BE2C (cell line): ENCODE results near the gene ICA1.
"Not testable (repeated sequence)": the region's sequence is repeated elsewhere in the genome, so short reads cannot be mapped to it uniquely, and the experiment has no call there.

ENCODE experiments used
- DNase-seq: peaks from one replicate; pipeline ENCODE4 v3.0.0-alpha.2; 2020
- H3K27me3 ChIP-seq: fragments of 250-450 bp; sonication (Bioruptor Pico); 2 replicates; pipeline ENCODE4 v1.5.1; 2020; ENCODE audit warnings: mild to moderate bottlenecking
- H3K36me3 ChIP-seq: fragments of 250-450 bp; sonication (Bioruptor Pico); 2 replicates; pipeline ENCODE4 v1.5.1; 2020; ENCODE audit warnings: mild to moderate bottlenecking
- H3K4me1 ChIP-seq: fragments of 250-450 bp; sonication (Bioruptor Pico); 2 replicates; pipeline ENCODE4 v1.5.1; 2020
- H3K4me3 ChIP-seq: 2 replicates; pipeline ENCODE4 v1.5.1; 2011; ENCODE audit warnings: low read depth, low read length
- H3K9me3 ChIP-seq: fragments of 250-450 bp; sonication (Bioruptor Pico); 2 replicates; pipeline ENCODE4 v1.5.1; 2020
- TF ChIP-seq, protein P1 (sequence below): IDR thresholded peaks from 2 replicates; pipeline ENCODE4 v1.5.1; 2012; ENCODE audit warnings: mild to moderate bottlenecking, low read depth, low read length

The ICA1 gene

DNA sequence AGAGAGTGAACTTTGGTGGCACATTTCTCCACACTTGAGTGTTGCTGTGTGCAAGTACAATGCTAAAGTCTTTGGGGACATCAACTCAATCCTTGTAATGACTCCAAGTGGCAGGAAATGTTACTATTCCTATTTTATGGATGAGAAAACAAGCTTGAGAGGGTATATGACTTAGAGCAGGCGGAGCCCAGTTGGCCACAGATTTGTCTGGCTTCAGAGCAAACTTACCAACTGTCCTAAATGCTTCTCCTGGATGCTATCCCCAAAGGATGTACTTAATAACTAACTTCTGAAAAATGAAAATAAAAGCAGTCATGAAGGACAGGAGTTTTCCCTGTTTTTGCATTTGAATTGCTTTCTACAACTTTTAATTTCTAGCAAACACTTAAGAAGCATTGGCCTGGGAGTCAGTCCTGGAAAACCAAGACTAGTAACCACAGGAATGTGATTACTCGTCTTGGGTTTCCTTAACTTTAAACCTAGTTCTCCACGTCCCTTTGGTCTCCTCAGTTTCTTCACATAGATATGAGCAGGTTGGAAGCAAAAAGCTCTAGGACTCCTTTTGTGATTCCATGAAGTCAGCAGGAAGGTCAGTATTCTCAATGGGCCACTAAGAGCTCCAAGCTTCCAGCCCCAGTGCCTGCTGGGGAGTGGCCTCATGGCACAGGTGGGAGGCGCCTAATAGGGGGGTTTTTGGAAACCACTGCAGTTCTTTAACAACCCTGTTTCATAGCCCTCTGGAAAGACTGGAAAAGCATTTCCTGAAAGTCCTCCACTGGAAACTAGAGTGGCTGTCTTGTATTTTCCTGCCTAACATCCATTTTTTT lies 152.6 kb downstream of the ICA1 start:
- Histone ChIP-seq H3K27me3 (no peaks in the 10 kb centered on the region), H3K36me3 (peaks cover 6% of the 10 kb centered on the region; the same call in 1 of the 2 replicates), H3K9me3 (no peaks in the 10 kb centered on the region), H3K4me3 (no peak overlapping the region), H3K4me1 (peaks cover 5% of the 10 kb centered on the region; the same call in 1 of the 2 replicates)
- DNase-seq = no peak
- TF ChIP-seq, protein P1, sequence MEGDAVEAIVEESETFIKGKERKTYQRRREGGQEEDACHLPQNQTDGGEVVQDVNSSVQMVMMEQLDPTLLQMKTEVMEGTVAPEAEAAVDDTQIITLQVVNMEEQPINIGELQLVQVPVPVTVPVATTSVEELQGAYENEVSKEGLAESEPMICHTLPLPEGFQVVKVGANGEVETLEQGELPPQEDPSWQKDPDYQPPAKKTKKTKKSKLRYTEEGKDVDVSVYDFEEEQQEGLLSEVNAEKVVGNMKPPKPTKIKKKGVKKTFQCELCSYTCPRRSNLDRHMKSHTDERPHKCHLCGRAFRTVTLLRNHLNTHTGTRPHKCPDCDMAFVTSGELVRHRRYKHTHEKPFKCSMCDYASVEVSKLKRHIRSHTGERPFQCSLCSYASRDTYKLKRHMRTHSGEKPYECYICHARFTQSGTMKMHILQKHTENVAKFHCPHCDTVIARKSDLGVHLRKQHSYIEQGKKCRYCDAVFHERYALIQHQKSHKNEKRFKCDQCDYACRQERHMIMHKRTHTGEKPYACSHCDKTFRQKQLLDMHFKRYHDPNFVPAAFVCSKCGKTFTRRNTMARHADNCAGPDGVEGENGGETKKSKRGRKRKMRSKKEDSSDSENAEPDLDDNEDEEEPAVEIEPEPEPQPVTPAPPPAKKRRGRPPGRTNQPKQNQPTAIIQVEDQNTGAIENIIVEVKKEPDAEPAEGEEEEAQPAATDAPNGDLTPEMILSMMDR = no peak

DNA sequence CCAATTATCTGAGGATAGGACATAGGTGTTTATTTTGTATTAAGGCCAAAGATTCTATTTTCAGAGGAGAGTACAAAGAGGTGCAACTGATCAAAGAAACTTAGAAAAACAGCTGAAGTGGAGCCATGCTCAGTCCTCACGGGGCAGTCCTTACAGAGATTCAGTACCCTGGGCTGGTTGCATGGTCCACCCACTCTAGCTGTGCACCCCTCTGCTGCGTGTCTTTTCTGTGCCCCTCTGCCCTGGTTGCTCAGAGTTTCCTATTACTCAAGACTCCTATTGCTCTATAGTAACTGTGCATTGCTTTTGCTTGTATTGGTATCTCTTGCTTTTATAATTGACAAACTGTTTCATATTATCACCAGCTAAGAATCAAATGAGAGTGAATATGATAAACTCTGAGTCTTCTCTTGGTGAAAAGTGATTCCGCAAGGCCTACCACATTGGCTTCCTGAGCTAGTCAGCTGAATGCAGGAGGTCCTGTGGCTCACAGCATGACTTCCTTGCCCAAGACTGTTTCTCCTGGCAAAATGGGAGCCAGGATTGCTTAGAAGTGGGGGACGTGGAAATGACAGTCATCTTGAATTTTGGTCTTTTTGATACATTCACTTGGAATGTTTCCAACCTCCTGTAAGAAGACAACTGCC lies 156.4 kb downstream of the ICA1 start:
- TF ChIP-seq, protein P1 = no peak
- H3K4me3 ChIP-seq = no peak overlapping the region
- peaks cover 5% of the 10 kb centered on the region; the same call in 1 of the 2 replicates for H3K4me1 ChIP-seq

DNA sequence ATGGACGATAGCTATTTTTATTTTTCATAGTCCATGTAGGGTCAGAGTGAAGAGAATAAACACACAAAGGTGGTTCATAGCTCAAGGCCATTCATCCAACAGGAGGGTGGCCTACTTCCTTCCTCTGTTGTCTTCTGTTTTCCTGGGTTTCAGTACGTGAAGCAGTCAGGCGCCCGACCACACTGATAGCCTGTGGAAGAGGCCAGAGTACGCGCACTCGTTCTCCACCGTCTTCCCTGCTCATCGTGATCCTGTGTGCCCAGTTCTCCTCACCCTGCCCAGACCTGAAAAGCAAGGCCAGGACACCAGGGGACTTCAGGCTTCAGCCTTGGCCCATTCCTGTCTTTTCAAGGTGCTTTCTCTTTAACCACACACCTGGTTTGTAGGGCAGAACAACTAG lies 158.7 kb downstream of the ICA1 start:
- H3K27me3 ChIP-seq = no peaks in the 10 kb centered on the region
- H3K4me3 ChIP-seq = no peak overlapping the region
- H3K4me1 ChIP-seq = peaks cover 5% of the 10 kb centered on the region; the same call in 1 of the 2 replicates
- no peaks in the 10 kb centered on the region for H3K9me3 ChIP-seq
- no peaks in the 10 kb centered on the region for H3K36me3 ChIP-seq
- TF ChIP-seq, protein P1 = no peak
- DNase-seq = no peak

More for the DNA sequence above, 156.4 kb downstream of the ICA1 start:
- DNase-seq = no peak
- Histone ChIP-seq H3K27me3 (no peaks in the 10 kb centered on the region), H3K36me3 (no peaks in the 10 kb centered on the region), H3K9me3 (no peaks in the 10 kb centered on the region)

DNA sequence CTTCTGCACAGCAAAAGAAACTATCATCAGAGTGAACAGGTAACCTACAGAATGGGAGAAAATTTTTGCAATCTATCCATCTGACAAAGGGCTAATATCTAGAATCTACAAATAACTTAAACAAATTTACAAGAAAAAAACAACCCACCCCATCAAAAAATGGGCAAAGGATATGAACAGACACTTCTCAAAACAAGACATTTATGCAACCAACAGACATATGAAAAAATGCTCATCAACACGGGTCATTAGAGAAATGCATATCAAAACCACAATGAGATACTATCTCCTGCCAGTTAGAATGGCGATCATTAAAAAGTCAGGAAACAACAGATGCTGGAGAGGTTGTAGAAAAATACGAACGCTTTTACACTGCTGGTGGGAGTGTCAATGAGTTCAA lies 160.7 kb downstream of the ICA1 start:
- not testable (repeated sequence) for DNase-seq, H3K27me3 ChIP-seq, H3K4me3 ChIP-seq, H3K4me1 ChIP-seq, H3K9me3 ChIP-seq, H3K36me3 ChIP-seq

DNA sequence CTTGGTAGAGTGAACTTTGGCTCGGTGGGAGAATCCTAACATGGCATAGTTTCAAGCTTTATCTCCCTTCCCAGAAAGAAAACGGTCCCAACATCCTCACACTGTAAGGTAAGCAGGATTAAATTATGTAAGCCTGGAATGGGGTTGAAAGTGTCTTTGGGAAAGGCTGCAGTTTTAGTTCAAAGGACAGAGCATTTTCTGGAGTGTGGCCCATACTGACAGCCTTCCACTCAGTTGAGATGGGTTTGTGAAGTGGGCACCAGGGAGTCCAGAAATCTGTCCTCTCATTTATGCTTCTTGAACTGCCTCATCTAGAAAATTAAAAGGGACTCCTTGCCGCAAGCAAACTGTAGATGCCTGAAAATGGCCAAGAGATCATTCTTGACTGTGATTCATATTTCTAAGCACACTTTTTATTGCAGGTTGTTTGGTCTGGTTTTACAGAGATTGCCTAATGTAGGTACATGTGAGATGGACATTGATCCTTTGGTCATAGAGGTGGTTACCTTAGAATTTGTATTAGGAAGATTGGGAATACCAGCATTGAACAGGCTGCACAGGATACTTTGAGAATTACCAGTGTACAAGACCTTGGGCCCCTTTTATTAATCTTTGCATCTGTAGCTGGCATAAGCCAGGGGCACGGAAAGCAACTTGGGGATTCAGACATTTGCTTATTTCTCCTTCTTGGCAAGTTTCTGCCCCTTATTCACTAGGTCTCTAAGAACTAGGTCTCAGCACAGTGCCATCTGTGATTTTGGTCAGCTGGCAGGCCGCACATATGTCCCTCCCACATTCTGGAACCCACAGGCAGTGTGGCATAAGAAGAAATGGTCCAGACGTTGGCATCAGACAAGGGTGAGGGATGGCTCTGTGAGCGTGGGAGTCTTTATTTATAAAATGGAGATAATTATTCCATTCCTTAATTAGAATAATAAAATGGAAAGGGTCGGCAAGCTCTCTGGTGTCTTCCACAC lies 167.5 kb downstream of the ICA1 start:
- DNase-seq = no peak
- peaks cover 8% of the 10 kb centered on the region; the same call in 1 of the 2 replicates for H3K36me3 ChIP-seq
- no peaks in the 10 kb centered on the region for H3K4me1 ChIP-seq
- H3K9me3 ChIP-seq = no peaks in the 10 kb centered on the region; the same call in 1 of the 2 replicates
- no peaks in the 10 kb centered on the region for H3K27me3 ChIP-seq
- TF ChIP-seq, protein P1 = no peak
- H3K4me3 ChIP-seq = no peak overlapping the region

DNA sequence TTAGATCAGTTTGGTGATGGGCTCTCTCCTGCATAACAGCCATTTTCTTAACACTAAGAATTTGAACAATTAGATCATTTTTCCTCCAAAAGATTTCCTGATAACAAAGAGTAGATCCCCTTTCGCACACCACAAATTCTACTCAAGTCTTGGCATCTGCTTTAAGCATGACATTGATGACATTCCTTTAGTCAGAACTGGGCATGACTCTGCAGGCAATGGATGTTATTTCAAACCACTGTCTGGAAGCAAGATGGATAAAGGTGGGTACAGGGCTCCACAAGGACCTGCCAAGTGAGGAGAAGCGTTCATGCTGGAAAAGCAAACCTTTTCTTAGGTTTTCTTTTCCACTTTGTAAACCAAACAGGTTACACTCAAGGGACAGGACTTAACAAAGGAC lies 169.8 kb downstream of the ICA1 start:
- TF ChIP-seq, protein P1 = no peak
- Histone ChIP-seq H3K36me3 (peaks cover 8% of the 10 kb centered on the region; the same call in 1 of the 2 replicates), H3K4me1 (no peaks in the 10 kb centered on the region), H3K4me3 (no peak overlapping the region), H3K27me3 (no peaks in the 10 kb centered on the region), H3K9me3 (no peaks in the 10 kb centered on the region)
- no peak for DNase-seq
